WTC11 (cell line): Measurements from ENCODE around the gene OPTN. TPM values are rescaled to one million over a fixed set of nuclear protein-coding genes. Genes with fewer than 3 reads are reported as not detected.

Experiments used
- ATAC-seq: fragments of 200-7000 bp; cut with Tn5 transposase; 2 replicates; pipeline ENCODE4 v1.10.0; 2021; ENCODE audit warnings: mild to moderate bottlenecking, moderate library complexity
- CTCF ChIA-PET: fragments of 300-600 bp; sonication (Branson Sonifier 250); formaldehyde crosslinking; loops from one replicate; lab custom pipeline; 2021; ENCODE audit warnings: antibody characterized with exemption; lab: Charles Lee
- POLR2A ChIA-PET: fragments of 350-600 bp; sonication (Branson Sonifier 250); formaldehyde crosslinking; loops from one replicate; lab custom pipeline; 2021; ENCODE audit warnings: antibody characterized with exemption; lab: Charles Lee
- DNase-seq: peaks from one replicate; pipeline ENCODE4 v3.0.0; 2021; ENCODE audit warnings: low spot score
- H3K27ac Mint-ChIP-seq: 2 replicates; pipeline ENCODE4 v1.8.0; 2021; ENCODE audit warnings: mixed read lengths
- H3K27me3 Mint-ChIP-seq: 2 replicates; pipeline ENCODE4 v1.8.0; 2021; ENCODE audit warnings: low read depth, mild to moderate bottlenecking, moderate library complexity, mixed read lengths
- H3K36me3 Mint-ChIP-seq: 2 replicates; pipeline ENCODE4 v1.8.0; 2021; ENCODE audit warnings: mixed read lengths
- H3K4me1 Mint-ChIP-seq: 2 replicates; pipeline ENCODE4 v1.8.0; 2022; ENCODE audit warnings: mixed read lengths
- H3K4me3 Mint-ChIP-seq: 2 replicates; pipeline ENCODE4 v1.8.0; 2021; ENCODE audit warnings: mild to moderate bottlenecking, moderate library complexity, mixed read lengths
- H3K9me3 Mint-ChIP-seq: 2 replicates; pipeline ENCODE4 v1.8.0; 2021; ENCODE audit warnings: mixed read lengths
- AR ChIP-seq: fragments of 250-450 bp; sonication (Bioruptor Pico); IDR thresholded peaks from 2 replicates; pipeline ENCODE4 v1.9.0; 2021; ENCODE audit warnings: mild to moderate bottlenecking
- ELF4 ChIP-seq: sonication (generic); formaldehyde crosslinking; IDR thresholded peaks from 2 replicates; pipeline ENCODE4 v1.8.1; 2022; ENCODE audit warnings: low read depth, mild to moderate bottlenecking, moderate library complexity, missing genetic modification reagents
- EMX1 ChIP-seq: fragments of 250-450 bp; sonication (Bioruptor Pico); IDR thresholded peaks from 2 replicates; pipeline ENCODE4 v1.8.0; 2021; ENCODE audit warnings: mild to moderate bottlenecking
- FOXK1 ChIP-seq: sonication (generic); formaldehyde crosslinking; IDR thresholded peaks from 2 replicates; pipeline ENCODE4 v1.8.0; 2022; ENCODE audit warnings: mild to moderate bottlenecking, moderate library complexity, missing genetic modification reagents
- MAX ChIP-seq: sonication (generic); formaldehyde crosslinking; IDR thresholded peaks from 2 replicates; pipeline ENCODE4 v1.8.0; 2022; ENCODE audit warnings: mild to moderate bottlenecking, missing genetic modification reagents
- MXD4 ChIP-seq: fragments of 250-450 bp; sonication (Bioruptor Pico); IDR thresholded peaks from 2 replicates; pipeline ENCODE4 v1.8.0; 2021; ENCODE audit warnings: mild to moderate bottlenecking, moderate library complexity, borderline replicate concordance
- MYBL2 ChIP-seq: sonication (generic); formaldehyde crosslinking; IDR thresholded peaks from 2 replicates; pipeline ENCODE4 v1.8.1; 2023; ENCODE audit warnings: mild to moderate bottlenecking, moderate library complexity, missing genetic modification reagents
- NR2C2 ChIP-seq: sonication (generic); formaldehyde crosslinking; IDR thresholded peaks from 2 replicates; pipeline ENCODE4 v1.8.0; 2022; ENCODE audit warnings: mild to moderate bottlenecking, missing genetic modification reagents
- RELA ChIP-seq: sonication (generic); formaldehyde crosslinking; IDR thresholded peaks from 2 replicates; pipeline ENCODE4 v1.8.1; 2022; ENCODE audit warnings: missing genetic modification reagents, mild to moderate bottlenecking, borderline replicate concordance
- SMAD4 ChIP-seq: sonication (generic); formaldehyde crosslinking; IDR thresholded peaks from 2 replicates; pipeline ENCODE4 v1.8.0; 2022; ENCODE audit warnings: mild to moderate bottlenecking, missing genetic modification reagents
- TCF7 ChIP-seq: sonication (generic); formaldehyde crosslinking; IDR thresholded peaks from 2 replicates; pipeline ENCODE4 v1.8.0; 2022; ENCODE audit warnings: mild to moderate bottlenecking, low read depth, missing genetic modification reagents, moderate library complexity
- ZBTB21 ChIP-seq: sonication (generic); formaldehyde crosslinking; IDR thresholded peaks from 2 replicates; pipeline ENCODE4 v1.8.1; 2023; ENCODE audit warnings: mild to moderate bottlenecking, missing genetic modification reagents, borderline replicate concordance
- ZMAT4 ChIP-seq: fragments of 250-450 bp; sonication (Bioruptor Pico); IDR thresholded peaks from 2 replicates; pipeline ENCODE4 v1.9.0; 2021; ENCODE audit warnings: mild to moderate bottlenecking
- ZNF138 ChIP-seq: sonication (generic); formaldehyde crosslinking; conservative IDR thresholded peaks from 2 replicates; pipeline ENCODE4 v1.8.1; 2022; ENCODE audit warnings: mild to moderate bottlenecking, moderate library complexity, missing genetic modification reagents
- ZNF396 ChIP-seq: fragments of 250-450 bp; sonication (Bioruptor Pico); IDR thresholded peaks from 2 replicates; pipeline ENCODE4 v1.8.0; 2021; ENCODE audit warnings: mild to moderate bottlenecking, moderate library complexity, borderline replicate concordance
- total RNA-seq: library from RNA; stranded (reverse); gene quantifications from 3 replicates; pipeline ENCODE4 v1.2.3, GENCODE V29; 2021
- TF ChIP-seq, protein P1 (sequence below): sonication (generic); formaldehyde crosslinking; IDR thresholded peaks from 2 replicates; pipeline ENCODE4 v1.8.1; 2023; ENCODE audit warnings: mild to moderate bottlenecking, missing genetic modification reagents
- TF ChIP-seq, protein P2 (sequence below): sonication (generic); formaldehyde crosslinking; IDR thresholded peaks from 2 replicates; pipeline ENCODE4 v1.8.1; 2022; ENCODE audit warnings: mild to moderate bottlenecking, missing genetic modification reagents, moderate library complexity, borderline replicate concordance
- TF ChIP-seq, protein P3 (sequence below): fragments of 250-450 bp; sonication (Bioruptor Pico); IDR thresholded peaks from 2 replicates; pipeline ENCODE4 v1.8.0; 2021; ENCODE audit warnings: mild to moderate bottlenecking
- TF ChIP-seq, protein P4 (sequence below): sonication (generic); formaldehyde crosslinking; IDR thresholded peaks from 2 replicates; pipeline ENCODE4 v1.8.1; 2023; ENCODE audit warnings: mild to moderate bottlenecking, missing genetic modification reagents, moderate library complexity
- TF ChIP-seq, protein P5 (sequence below): fragments of 250-450 bp; sonication (Bioruptor Pico); IDR thresholded peaks from 2 replicates; pipeline ENCODE4 v1.9.0; 2021; ENCODE audit warnings: mild to moderate bottlenecking, borderline replicate concordance

OPTN gene
- total RNA-seq, 1 experiment from 2014 or later, result 44.3 TPM

DNA sequence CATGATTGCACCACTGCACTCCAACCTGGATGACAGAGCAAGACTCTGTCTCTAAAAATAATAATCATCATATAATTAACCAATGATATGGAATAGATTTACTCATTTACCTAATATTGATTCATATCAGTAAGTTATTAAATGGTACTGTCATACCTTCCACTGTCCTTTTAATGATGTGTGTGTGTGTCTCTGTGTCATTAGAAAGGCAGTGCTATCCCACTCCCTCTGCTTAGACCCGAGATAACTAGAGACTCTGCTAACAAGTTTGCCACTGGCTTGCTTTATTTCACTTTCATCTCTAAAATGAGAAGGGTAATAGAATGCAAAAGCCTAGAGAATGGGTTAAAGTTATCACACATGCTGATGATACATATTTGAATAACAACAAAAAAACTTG, 82.5 kb downstream of the OPTN start (continued):
- TF ChIP-seq, protein P1, sequence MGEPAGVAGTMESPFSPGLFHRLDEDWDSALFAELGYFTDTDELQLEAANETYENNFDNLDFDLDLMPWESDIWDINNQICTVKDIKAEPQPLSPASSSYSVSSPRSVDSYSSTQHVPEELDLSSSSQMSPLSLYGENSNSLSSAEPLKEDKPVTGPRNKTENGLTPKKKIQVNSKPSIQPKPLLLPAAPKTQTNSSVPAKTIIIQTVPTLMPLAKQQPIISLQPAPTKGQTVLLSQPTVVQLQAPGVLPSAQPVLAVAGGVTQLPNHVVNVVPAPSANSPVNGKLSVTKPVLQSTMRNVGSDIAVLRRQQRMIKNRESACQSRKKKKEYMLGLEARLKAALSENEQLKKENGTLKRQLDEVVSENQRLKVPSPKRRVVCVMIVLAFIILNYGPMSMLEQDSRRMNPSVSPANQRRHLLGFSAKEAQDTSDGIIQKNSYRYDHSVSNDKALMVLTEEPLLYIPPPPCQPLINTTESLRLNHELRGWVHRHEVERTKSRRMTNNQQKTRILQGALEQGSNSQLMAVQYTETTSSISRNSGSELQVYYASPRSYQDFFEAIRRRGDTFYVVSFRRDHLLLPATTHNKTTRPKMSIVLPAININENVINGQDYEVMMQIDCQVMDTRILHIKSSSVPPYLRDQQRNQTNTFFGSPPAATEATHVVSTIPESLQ (CRISPR knock-in tag), result no peak
- TF ChIP-seq MYBL2, result no peak

DNA sequence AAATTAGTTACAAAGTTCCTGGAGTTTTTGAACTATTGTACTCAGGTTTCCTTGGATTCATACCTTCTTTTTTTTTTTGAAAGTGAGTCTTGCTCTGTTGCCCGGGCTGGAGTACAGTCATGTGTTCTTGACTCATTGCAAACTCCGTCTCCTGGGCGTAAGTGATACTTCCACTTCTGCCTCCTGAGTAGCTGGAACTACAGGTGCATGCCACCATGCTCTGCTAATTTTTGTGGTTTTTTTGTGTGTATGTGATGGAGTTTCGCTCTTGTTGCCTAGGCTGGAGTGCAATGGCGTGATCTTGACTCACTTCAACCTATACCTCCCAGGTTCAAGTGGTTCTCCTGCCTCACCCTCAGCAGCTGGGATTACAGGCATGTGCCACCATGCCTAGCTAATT, 83.7 kb downstream of the OPTN start:
- no peak overlapping the region for H3K27ac Mint-ChIP-seq
- DNase-seq (no peak), ATAC-seq (no peak)
- TF ChIP-seq ZNF396 (CRISPR knock-in tag) (no peak), ZBTB21 (CRISPR knock-in tag) (no peak), SMAD4 (CRISPR knock-in tag) (no peak)
- H3K27me3 Mint-ChIP-seq, result no peaks in the 10 kb centered on the region
- H3K4me1 Mint-ChIP-seq, result no peaks in the 10 kb centered on the region
- H3K4me3 Mint-ChIP-seq, result no peak overlapping the region
- CTCF ChIA-PET, result no interaction called here
- H3K36me3 Mint-ChIP-seq, result peaks cover 89% of the 10 kb centered on the region
- POLR2A ChIA-PET, result no interaction called here
- H3K9me3 Mint-ChIP-seq, result peaks cover 12% of the 10 kb centered on the region

- no peak for DNase-seq
- no peak overlapping the region for H3K4me3 Mint-ChIP-seq
- no peaks in the 10 kb centered on the region for H3K27me3 Mint-ChIP-seq
- H3K27ac Mint-ChIP-seq, result no peak overlapping the region
- CTCF ChIA-PET, result no interaction called here
- peaks cover 12% of the 10 kb centered on the region for H3K9me3 Mint-ChIP-seq
- no peaks in the 10 kb centered on the region for H3K4me1 Mint-ChIP-seq
- POLR2A ChIA-PET, result no interaction called here
- peaks cover 89% of the 10 kb centered on the region for H3K36me3 Mint-ChIP-seq
- no peak for ATAC-seq
- no peak for TF ChIP-seq MAX (CRISPR knock-in tag)
- no peak for TF ChIP-seq ELF4 (CRISPR knock-in tag)
- TF ChIP-seq ZMAT4 (CRISPR knock-in tag), result no peak
- TF ChIP-seq, protein P2, sequence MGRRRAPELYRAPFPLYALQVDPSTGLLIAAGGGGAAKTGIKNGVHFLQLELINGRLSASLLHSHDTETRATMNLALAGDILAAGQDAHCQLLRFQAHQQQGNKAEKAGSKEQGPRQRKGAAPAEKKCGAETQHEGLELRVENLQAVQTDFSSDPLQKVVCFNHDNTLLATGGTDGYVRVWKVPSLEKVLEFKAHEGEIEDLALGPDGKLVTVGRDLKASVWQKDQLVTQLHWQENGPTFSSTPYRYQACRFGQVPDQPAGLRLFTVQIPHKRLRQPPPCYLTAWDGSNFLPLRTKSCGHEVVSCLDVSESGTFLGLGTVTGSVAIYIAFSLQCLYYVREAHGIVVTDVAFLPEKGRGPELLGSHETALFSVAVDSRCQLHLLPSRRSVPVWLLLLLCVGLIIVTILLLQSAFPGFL (CRISPR knock-in tag), result no peak
- TF ChIP-seq NR2C2 (CRISPR knock-in tag), result no peak
- TF ChIP-seq, protein P3, sequence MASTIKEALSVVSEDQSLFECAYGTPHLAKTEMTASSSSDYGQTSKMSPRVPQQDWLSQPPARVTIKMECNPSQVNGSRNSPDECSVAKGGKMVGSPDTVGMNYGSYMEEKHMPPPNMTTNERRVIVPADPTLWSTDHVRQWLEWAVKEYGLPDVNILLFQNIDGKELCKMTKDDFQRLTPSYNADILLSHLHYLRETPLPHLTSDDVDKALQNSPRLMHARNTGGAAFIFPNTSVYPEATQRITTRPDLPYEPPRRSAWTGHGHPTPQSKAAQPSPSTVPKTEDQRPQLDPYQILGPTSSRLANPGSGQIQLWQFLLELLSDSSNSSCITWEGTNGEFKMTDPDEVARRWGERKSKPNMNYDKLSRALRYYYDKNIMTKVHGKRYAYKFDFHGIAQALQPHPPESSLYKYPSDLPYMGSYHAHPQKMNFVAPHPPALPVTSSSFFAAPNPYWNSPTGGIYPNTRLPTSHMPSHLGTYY, result no peak
- TF ChIP-seq, protein P4, sequence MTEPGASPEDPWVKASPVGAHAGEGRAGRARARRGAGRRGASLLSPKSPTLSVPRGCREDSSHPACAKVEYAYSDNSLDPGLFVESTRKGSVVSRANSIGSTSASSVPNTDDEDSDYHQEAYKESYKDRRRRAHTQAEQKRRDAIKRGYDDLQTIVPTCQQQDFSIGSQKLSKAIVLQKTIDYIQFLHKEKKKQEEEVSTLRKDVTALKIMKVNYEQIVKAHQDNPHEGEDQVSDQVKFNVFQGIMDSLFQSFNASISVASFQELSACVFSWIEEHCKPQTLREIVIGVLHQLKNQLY (CRISPR knock-in tag), result no peak
- TF ChIP-seq ZBTB21 (CRISPR knock-in tag), result no peak
- no peak for TF ChIP-seq EMX1 (CRISPR knock-in tag)
- no peak for TF ChIP-seq AR (CRISPR knock-in tag)
- TF ChIP-seq, protein P5, sequence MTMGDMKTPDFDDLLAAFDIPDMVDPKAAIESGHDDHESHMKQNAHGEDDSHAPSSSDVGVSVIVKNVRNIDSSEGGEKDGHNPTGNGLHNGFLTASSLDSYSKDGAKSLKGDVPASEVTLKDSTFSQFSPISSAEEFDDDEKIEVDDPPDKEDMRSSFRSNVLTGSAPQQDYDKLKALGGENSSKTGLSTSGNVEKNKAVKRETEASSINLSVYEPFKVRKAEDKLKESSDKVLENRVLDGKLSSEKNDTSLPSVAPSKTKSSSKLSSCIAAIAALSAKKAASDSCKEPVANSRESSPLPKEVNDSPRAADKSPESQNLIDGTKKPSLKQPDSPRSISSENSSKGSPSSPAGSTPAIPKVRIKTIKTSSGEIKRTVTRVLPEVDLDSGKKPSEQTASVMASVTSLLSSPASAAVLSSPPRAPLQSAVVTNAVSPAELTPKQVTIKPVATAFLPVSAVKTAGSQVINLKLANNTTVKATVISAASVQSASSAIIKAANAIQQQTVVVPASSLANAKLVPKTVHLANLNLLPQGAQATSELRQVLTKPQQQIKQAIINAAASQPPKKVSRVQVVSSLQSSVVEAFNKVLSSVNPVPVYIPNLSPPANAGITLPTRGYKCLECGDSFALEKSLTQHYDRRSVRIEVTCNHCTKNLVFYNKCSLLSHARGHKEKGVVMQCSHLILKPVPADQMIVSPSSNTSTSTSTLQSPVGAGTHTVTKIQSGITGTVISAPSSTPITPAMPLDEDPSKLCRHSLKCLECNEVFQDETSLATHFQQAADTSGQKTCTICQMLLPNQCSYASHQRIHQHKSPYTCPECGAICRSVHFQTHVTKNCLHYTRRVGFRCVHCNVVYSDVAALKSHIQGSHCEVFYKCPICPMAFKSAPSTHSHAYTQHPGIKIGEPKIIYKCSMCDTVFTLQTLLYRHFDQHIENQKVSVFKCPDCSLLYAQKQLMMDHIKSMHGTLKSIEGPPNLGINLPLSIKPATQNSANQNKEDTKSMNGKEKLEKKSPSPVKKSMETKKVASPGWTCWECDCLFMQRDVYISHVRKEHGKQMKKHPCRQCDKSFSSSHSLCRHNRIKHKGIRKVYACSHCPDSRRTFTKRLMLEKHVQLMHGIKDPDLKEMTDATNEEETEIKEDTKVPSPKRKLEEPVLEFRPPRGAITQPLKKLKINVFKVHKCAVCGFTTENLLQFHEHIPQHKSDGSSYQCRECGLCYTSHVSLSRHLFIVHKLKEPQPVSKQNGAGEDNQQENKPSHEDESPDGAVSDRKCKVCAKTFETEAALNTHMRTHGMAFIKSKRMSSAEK, result no peak
- no peak for TF ChIP-seq FOXK1 (CRISPR knock-in tag)
- no peak for TF ChIP-seq ZNF138 (CRISPR knock-in tag)
- TF ChIP-seq RELA (CRISPR knock-in tag), result no peak
- TF ChIP-seq MXD4 (CRISPR knock-in tag), result no peak
- TF ChIP-seq TCF7 (CRISPR knock-in tag), result no peak
Observed at GRCh38 chr10:13184276-13184675, 84.3 kb downstream of the OPTN start.
